Suprapubic skin (tissue), 4 donors: ENCODE measurements around the gene THUMPD1.

Source experiments
- CTCF ChIP-seq, 2 donors: fragments of 200-600 bp in 1 of 2; fragments of 450-650 bp in 1 of 2; sonication (generic) in 1 of 2; IDR thresholded peaks; one replicate each; pipeline ENCODE4 v1.5.1; 2016 to 2019; ENCODE audit warnings: antibody characterized with exemption in 2 of 2, mild to moderate bottlenecking in 1 of 2, moderate library complexity in 1 of 2
- EP300 ChIP-seq: sonication (generic); formaldehyde crosslinking; IDR thresholded peaks from one replicate; pipeline ENCODE4 v1.6.1; 2017; ENCODE audit warnings: antibody characterized with exemption
- POLR2AphosphoS5 ChIP-seq, 3 donors: sonication (generic); formaldehyde crosslinking; IDR thresholded peaks; one replicate each; pipeline ENCODE4 v1.6.1; 2017; ENCODE audit warnings: antibody characterized with exemption in 3 of 3

DNA sequence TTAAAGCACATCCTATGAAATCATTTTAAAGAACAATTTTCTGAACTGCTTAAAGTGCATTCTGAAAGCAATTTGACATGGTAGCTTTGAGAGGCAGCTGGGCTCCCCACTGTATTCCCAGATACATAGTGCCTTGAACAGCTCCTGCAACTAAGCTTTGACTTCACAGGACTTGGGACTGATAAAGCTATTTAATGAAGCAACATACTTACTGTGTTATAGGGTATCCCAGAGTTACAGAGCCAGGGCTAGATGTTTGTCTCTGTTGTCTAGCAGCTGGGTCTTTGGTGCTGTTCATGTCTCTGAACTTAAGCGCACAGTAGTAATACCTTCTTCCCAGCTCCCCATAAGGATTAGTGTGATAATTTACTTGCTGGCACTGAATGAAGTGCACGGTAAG, 45.0 kb downstream of the THUMPD1 start:
- TF ChIP-seq POLR2AphosphoS5 (IDR thresholded peaks at IDR 0.05) (no peak), CTCF (IDR thresholded peaks at IDR 0.05) (no peak), EP300 (no peak)
